ENCODE measurements around the gene ABI3.

The ABI3 gene

DNA sequence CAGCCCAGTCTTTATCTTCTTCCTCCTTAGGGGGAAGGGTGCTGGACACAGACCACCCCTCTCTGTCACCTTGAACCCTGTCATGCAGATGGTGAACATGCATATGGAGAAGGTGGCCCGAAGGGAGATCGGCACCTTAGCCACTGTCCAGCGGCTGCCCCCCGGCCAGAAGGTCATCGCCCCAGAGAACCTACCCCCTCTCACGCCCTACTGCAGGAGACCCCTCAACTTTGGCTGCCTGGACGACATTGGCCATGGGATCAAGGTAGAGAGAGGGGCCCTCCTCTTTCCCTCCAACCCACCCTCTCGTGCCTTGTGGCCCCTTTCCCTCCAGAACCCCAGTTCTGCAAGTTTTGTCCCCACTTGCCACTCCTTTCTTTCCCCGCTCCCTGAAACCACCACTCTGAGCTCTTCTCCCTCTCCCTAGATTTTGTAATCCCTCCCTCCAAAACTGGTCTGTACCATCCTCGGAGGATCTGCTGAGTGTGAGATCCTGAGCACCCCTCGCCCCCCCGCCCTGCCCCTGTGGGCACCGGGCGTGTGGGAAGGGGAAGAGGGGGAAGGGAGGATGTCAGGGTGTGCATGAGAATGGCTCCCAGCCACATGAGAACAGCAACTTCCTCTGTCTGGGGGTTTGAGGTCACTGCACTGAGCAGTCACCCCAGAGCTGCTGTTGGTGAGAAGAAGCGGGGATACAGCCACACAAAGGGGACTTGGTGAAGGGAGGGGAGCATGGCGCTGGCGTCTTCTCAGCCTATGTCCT is 7.3 kb downstream of the ABI3 start:
- TF ChIP-seq, protein P1, sequence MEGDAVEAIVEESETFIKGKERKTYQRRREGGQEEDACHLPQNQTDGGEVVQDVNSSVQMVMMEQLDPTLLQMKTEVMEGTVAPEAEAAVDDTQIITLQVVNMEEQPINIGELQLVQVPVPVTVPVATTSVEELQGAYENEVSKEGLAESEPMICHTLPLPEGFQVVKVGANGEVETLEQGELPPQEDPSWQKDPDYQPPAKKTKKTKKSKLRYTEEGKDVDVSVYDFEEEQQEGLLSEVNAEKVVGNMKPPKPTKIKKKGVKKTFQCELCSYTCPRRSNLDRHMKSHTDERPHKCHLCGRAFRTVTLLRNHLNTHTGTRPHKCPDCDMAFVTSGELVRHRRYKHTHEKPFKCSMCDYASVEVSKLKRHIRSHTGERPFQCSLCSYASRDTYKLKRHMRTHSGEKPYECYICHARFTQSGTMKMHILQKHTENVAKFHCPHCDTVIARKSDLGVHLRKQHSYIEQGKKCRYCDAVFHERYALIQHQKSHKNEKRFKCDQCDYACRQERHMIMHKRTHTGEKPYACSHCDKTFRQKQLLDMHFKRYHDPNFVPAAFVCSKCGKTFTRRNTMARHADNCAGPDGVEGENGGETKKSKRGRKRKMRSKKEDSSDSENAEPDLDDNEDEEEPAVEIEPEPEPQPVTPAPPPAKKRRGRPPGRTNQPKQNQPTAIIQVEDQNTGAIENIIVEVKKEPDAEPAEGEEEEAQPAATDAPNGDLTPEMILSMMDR (conservative IDR thresholded peaks at IDR 0.05; ENCODE audit: control insufficient read depth, insufficient read depth, low read depth, low read length), result no peak
- no peak overlapping the region for H3K4me3 ChIP-seq (ENCODE audit: control insufficient read depth, low read depth, low read length)
- no peak for DNase-seq (ENCODE audit: low read depth)

DNA sequence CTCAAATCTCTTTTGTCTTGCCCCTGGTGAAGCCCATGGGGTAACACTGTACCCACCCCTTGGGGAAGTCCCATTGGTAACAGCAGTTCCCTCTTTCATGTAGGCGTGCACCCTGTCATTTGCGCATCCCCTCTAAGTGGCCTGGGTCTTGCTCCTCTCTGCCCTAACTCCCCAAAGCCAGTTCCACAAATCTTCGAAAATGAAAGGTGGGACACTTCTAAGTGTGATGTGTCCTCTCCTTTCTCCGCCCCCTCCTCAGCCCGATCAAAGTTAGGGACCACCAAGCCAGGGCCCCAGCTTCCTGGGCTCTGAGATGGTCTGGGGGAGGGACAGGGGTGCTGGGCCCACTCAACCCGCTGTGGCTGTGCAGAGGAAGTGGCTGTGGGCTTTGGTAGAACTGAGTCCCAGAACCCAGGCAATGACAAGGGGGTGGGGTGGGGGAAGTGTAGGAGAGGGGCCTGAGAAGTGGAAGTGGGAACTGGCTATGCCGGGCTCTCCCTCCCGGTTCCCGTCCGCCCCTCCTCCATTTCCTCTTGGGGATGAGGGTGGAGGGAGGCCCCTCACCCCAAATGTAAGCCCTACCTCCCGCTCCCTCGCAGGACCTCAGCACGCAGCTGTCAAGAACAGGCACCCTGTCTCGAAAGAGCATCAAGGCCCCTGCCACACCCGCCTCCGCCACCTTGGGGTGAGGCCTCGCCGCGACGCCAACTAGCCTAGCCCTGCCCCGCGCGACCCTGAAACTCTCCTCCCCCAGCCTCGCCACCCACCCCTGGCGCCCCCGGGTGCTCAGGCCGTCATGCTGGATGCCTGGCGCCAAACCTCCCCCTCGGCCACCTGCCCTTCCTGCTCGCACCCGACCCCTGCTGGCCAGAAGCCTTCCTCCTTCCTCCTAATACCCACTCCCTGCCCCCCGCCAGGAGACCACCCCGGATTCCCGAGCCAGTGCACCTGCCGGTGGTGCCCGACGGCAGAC is 8.7 kb downstream of the ABI3 start:
- TF ChIP-seq, protein P1 (conservative IDR thresholded peaks at IDR 0.05; ENCODE audit: control insufficient read depth, insufficient read depth, low read depth, low read length), result peak; percentile 25
- H3K4me3 ChIP-seq (ENCODE audit: control insufficient read depth, low read depth, low read length), result no peak overlapping the region
- no peak for DNase-seq (ENCODE audit: low read depth)

DNA sequence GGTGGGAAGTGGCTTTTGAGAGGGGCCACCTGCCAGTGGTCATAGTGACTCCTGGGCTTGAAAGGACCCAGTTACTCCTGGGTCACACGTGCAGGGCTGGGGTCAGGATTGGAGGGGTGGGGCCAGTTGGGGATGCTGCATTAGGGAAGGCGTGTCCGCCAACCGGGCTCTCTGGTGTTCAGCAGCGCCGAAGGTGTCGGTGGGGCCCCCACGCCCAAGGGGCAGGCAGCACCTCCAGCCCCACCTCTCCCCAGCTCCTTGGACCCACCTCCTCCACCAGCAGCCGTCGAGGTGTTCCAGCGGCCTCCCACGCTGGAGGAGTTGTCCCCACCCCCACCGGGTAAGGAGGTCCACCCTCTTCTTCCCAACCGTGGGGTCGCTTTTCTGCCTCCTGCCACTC is 9.5 kb downstream of the ABI3 start:
- DNase-seq (ENCODE audit: low read depth), result no peak
- TF ChIP-seq, protein P1 (conservative IDR thresholded peaks at IDR 0.05; ENCODE audit: control insufficient read depth, insufficient read depth, low read depth, low read length), result no peak
- H3K4me3 ChIP-seq (ENCODE audit: control insufficient read depth, low read depth, low read length), result no peak overlapping the region

DNA sequence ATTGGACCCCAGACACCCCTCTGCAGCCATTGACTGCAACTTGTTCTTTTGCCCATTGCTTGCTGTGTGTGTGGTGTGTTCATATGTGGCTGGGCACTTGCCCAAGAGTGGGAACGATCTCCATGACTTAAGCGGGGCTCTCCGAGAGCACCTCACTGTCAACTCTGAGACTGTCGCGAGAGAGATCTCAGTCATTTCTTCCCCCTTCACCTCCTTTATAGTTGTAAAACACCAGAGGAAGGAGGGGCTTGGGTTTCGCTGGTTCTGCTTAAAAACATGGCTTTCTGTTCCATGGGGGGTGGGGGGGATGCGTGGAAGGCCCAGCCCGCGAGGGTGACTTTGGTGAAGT is 12.6 kb downstream of the ABI3 start:
- DNase-seq (ENCODE audit: low read depth), result no peak
- TF ChIP-seq, protein P1 (conservative IDR thresholded peaks at IDR 0.05; ENCODE audit: control insufficient read depth, insufficient read depth, low read depth, low read length), result no peak
- no peak overlapping the region for H3K4me3 ChIP-seq (ENCODE audit: control insufficient read depth, low read depth, low read length)

DNA sequence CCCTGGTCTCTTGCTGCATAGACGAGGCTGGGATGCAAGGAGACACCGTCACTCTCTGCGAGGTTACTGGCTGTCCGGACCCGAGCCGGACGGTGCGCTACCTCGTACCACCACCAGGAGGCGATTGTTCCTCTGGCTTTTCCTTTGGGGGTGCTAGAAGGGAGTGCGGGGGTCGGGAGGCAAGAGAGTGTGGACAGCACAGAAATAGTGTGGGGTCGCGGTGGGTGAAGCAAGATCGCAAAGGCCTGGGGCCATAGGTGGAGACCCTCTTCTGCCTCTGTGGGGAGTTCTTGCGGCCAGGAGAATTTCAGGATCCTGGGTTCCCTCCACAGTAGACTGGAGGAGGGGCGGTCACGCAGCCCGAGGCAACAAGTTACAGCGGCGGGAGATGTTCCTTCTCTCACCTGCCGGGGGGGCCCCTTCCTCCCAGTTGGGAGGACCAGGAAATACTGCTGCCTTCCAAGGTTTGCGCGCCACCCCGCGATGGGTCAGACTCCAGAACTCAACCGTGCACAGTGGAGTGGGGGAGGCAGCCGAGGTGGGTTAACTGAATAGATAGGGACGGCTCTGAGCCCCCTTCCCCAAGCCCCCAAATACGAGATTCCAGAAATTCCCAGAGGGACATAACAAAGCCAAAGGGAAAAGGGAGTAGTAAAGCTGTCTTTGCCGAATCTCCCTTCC is 13.2 kb downstream of the ABI3 start:
- TF ChIP-seq, protein P1 (conservative IDR thresholded peaks at IDR 0.05; ENCODE audit: control insufficient read depth, insufficient read depth, low read depth, low read length), result peak; percentile 83
- no peak overlapping the region for H3K4me3 ChIP-seq (ENCODE audit: control insufficient read depth, low read depth, low read length)
- DNase-seq (ENCODE audit: low read depth), result peak; percentile 26

DNA sequence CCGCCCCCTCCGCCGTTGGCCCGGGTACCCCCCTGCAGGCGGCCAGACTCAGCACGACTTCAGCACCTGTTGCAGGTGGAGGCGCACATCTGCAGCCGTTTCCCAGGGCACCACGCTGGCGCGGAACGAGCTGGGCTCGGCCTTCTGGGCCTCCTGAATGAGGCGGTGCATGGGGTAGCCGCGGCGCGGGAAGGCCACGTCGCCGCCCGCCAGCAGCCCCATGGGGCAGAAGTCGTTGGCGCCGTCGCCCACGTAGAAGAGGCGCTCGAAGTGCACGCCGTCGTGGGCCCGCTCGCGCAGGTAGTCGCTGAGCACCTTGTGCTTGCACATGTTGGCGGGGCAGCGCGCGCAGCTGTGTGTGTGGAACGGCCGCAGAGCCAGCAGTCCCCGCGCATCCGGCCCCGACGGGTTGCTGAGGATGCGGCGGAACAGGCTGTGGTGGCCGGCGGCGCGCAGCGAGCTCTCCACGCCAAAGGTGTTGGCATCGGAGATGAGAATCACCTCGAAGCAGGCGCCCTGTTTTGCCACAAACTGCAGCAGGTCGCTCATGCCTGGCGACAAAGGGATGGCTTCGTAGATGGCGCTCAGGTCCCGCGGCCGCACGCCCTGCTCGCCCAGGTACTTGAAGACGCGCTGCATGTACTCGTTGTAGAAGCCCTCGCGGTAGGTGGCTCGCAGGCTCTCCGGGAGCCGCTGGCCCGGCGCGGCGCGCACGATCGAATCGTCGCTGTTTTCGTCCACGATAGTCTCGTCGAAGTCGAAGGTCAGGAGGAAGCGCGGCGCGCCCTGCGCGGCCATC is 13.9 kb downstream of the ABI3 start:
- no peak for DNase-seq (ENCODE audit: low read depth)
- TF ChIP-seq, protein P1 (conservative IDR thresholded peaks at IDR 0.05; ENCODE audit: control insufficient read depth, insufficient read depth, low read depth, low read length), result no peak
- H3K4me3 ChIP-seq (ENCODE audit: control insufficient read depth, low read depth, low read length), result no peak overlapping the region

Measured in fibroblast of mammary gland (primary cell).